Activated CD8-positive, alpha-beta T cell treated with anti-CD3 and anti-CD28 coated beads, Interleukin-2, amount 10 ng/mL, durations not matched to agents 7 days and 5 days (primary cell): ENCODE results near the gene SP2. TPM values are rescaled to one million over a fixed set of nuclear protein-coding genes. Genes with fewer than 3 reads are reported as not detected.
"Not testable (repeated sequence)": the region's sequence is repeated elsewhere in the genome, so short reads cannot be mapped to it uniquely, and the experiment has no call there.

Source experiments
- ATAC-seq: fragments of 150-1000 bp; cut with Tn5 transposase; one replicate; pipeline ENCODE4 v1.10.0; 2021; ENCODE audit warnings: moderate library complexity
- CTCF ChIA-PET: fragments of 350-600 bp; sonication (Branson Sonifier 250); formaldehyde crosslinking; loops from one replicate; lab custom pipeline; 2021; ENCODE audit warnings: antibody characterized with exemption; lab: Charles Lee
- POLR2A ChIA-PET: fragments of 350-600 bp; sonication (Branson Sonifier 250); formaldehyde crosslinking; loops from one replicate; lab custom pipeline; 2021; ENCODE audit warnings: antibody characterized with exemption; lab: Charles Lee
- DNase-seq: peaks from one replicate; pipeline ENCODE4 v3.0.0-alpha.2; 2020
- H3K27ac Mint-ChIP-seq: one replicate; pipeline ENCODE4 v1.8.0; 2021; ENCODE audit warnings: mild to moderate bottlenecking, mixed read lengths
- H3K27me3 Mint-ChIP-seq: one replicate; pipeline ENCODE4 v1.8.0; 2021; ENCODE audit warnings: low read depth, mixed read lengths
- H3K36me3 Mint-ChIP-seq: one replicate; pipeline ENCODE4 v1.8.0; 2021; ENCODE audit warnings: low read depth, mixed read lengths
- H3K4me1 Mint-ChIP-seq: one replicate; pipeline ENCODE4 v1.8.0; 2021; ENCODE audit warnings: low read depth, mixed read lengths
- H3K4me3 Mint-ChIP-seq: one replicate; pipeline ENCODE4 v1.8.0; 2021; ENCODE audit warnings: mild to moderate bottlenecking, mixed read lengths
- H3K9me3 Mint-ChIP-seq: one replicate; pipeline ENCODE4 v1.8.0; 2022; ENCODE audit warnings: mixed read lengths; ENCODE audit not compliant: insufficient read depth
- total RNA-seq, 2 experiments: library from RNA; stranded (reverse); gene quantifications; one replicate each; pipeline ENCODE4 v1.2.3, GENCODE V29; 2021

The SP2 gene
- total RNA-seq, 2 experiments from 2014 or later: 23.7 to 24.5 TPM

GRCh38 chr17:47907932-47908562, 12.0 kb downstream of the SP2 start:
- DNase-seq: no peak
- Mint-ChIP-seq H3K27me3 (no peaks in the 10 kb centered on the region), H3K9me3 (no peaks in the 10 kb centered on the region), H3K36me3 (peaks cover 22% of the 10 kb centered on the region), H3K4me3 (no peak overlapping the region), H3K27ac (peak overlapping the region; percentile 43), H3K4me1 (peaks cover 24% of the 10 kb centered on the region)
- ATAC-seq: no peak
- CTCF ChIA-PET: interaction anchor here (0.6 to 1.3 kb wide), 3 partner anchors 16 to 87 kb away, joined by 3 read pairs; partner anchors contain the start of gene OSBPL7
- POLR2A ChIA-PET: interaction anchor here (0.7 kb wide), 1 partner anchor 13 kb away, joined by 3 read pairs; no protein-coding TSS in a partner anchor

GRCh38 chr17:47913050-47913449, 17.0 kb downstream of the SP2 start:
- no peak for DNase-seq
- ChIA-PET CTCF (no interaction called here), POLR2A (interaction anchor here (1.5 kb wide), 1 partner anchor 17 kb away, joined by 6 read pairs; the partner anchor contains the start of gene SP2)
- Mint-ChIP-seq H3K4me3 (no peak overlapping the region), H3K4me1 (peaks cover 16% of the 10 kb centered on the region), H3K36me3 (peaks cover 24% of the 10 kb centered on the region), H3K9me3 (no peaks in the 10 kb centered on the region), H3K27ac (no peak overlapping the region), H3K27me3 (no peaks in the 10 kb centered on the region)
- no peak for ATAC-seq

- Mint-ChIP-seq H3K9me3 (no peaks in the 10 kb centered on the region), H3K4me3 (no peak overlapping the region), H3K27ac (no peak overlapping the region), H3K4me1 (peaks cover 13% of the 10 kb centered on the region), H3K27me3 (no peaks in the 10 kb centered on the region), H3K36me3 (peaks cover 21% of the 10 kb centered on the region)
- DNase-seq: no peak
- ChIA-PET CTCF (interaction anchor here (0.9 to 1.5 kb wide), 4 partner anchors 25 to 56 kb away, joined by 3 to 5 read pairs (median 4); partner anchors contain the start of gene CDK5RAP3), POLR2A (interaction anchor here (1.5 kb wide), 1 partner anchor 19 kb away, joined by 6 read pairs; the partner anchor contains the start of gene SP2)
- no peak for ATAC-seq
Observed at GRCh38 chr17:47914306-47914948, 18.4 kb downstream of the SP2 start.

- ChIA-PET CTCF (interaction anchor here (1.5 kb wide), 1 partner anchor 30 kb away, joined by 3 read pairs; no protein-coding TSS in a partner anchor), POLR2A (interaction anchor here (0.6 kb wide), 1 partner anchor 191 kb away, joined by 3 read pairs; no protein-coding TSS in a partner anchor)
- H3K27me3 Mint-ChIP-seq: no peaks in the 10 kb centered on the region
- no peak overlapping the region for H3K27ac Mint-ChIP-seq
- ATAC-seq (no peak), DNase-seq (no peak)
- no peaks in the 10 kb centered on the region for H3K9me3 Mint-ChIP-seq
- H3K4me3 Mint-ChIP-seq: no peak overlapping the region
- H3K4me1 Mint-ChIP-seq: peaks cover 8% of the 10 kb centered on the region
- peaks cover 23% of the 10 kb centered on the region for H3K36me3 Mint-ChIP-seq
Observed at GRCh38 chr17:47915776-47916398, 19.9 kb downstream of the SP2 start.

- H3K36me3 Mint-ChIP-seq: peaks cover 25% of the 10 kb centered on the region
- ChIA-PET POLR2A (interaction anchor here (0.6 kb wide), 1 partner anchor 190 kb away, joined by 3 read pairs; no protein-coding TSS in a partner anchor), CTCF (interaction anchor here (1.5 kb wide), 1 partner anchor 29 kb away, joined by 3 read pairs; no protein-coding TSS in a partner anchor)
- no peak overlapping the region for H3K27ac Mint-ChIP-seq
- DNase-seq: no peak
- no peaks in the 10 kb centered on the region for H3K27me3 Mint-ChIP-seq
- H3K4me3 Mint-ChIP-seq: no peak overlapping the region
- ATAC-seq: no peak
- H3K9me3 Mint-ChIP-seq: no peaks in the 10 kb centered on the region
- H3K4me1 Mint-ChIP-seq: peaks cover 8% of the 10 kb centered on the region
Observed at GRCh38 chr17:47916489-47917208, 20.6 kb downstream of the SP2 start.

GRCh38 chr17:47917581-47917980, 21.5 kb downstream of the SP2 start:
- CTCF ChIA-PET: no interaction called here

GRCh38 chr17:47918006-47918405, 22.0 kb downstream of the SP2 start:
- Mint-ChIP-seq H3K27me3 (no peaks in the 10 kb centered on the region), H3K27ac (no peak overlapping the region), H3K4me3 (no peak overlapping the region), H3K4me1 (peaks cover 8% of the 10 kb centered on the region), H3K36me3 (peaks cover 28% of the 10 kb centered on the region), H3K9me3 (no peaks in the 10 kb centered on the region)
- DNase-seq (no peak), ATAC-seq (no peak)
- ChIA-PET CTCF (interaction anchor here (1.4 kb wide), 1 partner anchor 29 kb away, joined by 5 read pairs; no protein-coding TSS in a partner anchor), POLR2A (interaction anchor here (1.3 kb wide), 1 partner anchor 22 kb away, joined by 3 read pairs; no protein-coding TSS in a partner anchor)

More at GRCh38 chr17:47917581-47917980, 21.5 kb downstream of the SP2 start:
- ATAC-seq (no peak), DNase-seq (no peak)
- no peak overlapping the region for H3K27ac Mint-ChIP-seq
- H3K4me1 Mint-ChIP-seq: peaks cover 8% of the 10 kb centered on the region
- POLR2A ChIA-PET: no interaction called here
- no peaks in the 10 kb centered on the region for H3K9me3 Mint-ChIP-seq
- peaks cover 27% of the 10 kb centered on the region for H3K36me3 Mint-ChIP-seq
- no peaks in the 10 kb centered on the region for H3K27me3 Mint-ChIP-seq
- H3K4me3 Mint-ChIP-seq: no peak overlapping the region

- DNase-seq: no peak
- Mint-ChIP-seq H3K4me1 (peaks cover 6% of the 10 kb centered on the region), H3K27me3 (no peaks in the 10 kb centered on the region), H3K27ac (no peak overlapping the region), H3K36me3 (peaks cover 35% of the 10 kb centered on the region), H3K9me3 (no peaks in the 10 kb centered on the region), H3K4me3 (no peak overlapping the region)
- no peak for ATAC-seq
- ChIA-PET POLR2A (interaction anchor here (0.5 to 1.3 kb wide), 2 partner anchors 23 to 178 kb away, joined by 3 read pairs; no protein-coding TSS in a partner anchor), CTCF (interaction anchor here (1.4 kb wide), 1 partner anchor 28 kb away, joined by 5 read pairs; no protein-coding TSS in a partner anchor)
Observed at GRCh38 chr17:47918991-47919390, 23.0 kb downstream of the SP2 start.

- peaks cover 41% of the 10 kb centered on the region for H3K36me3 Mint-ChIP-seq
- ChIA-PET POLR2A (interaction anchor here (0.6 kb wide), 1 partner anchor 251 kb away, joined by 4 read pairs; no protein-coding TSS in a partner anchor), CTCF (interaction anchor here (1.3 kb wide), 1 partner anchor 79 kb away, joined by 3 read pairs; the partner anchor contains the start of gene SCRN2)
- not testable (repeated sequence) for H3K4me3 Mint-ChIP-seq, H3K27ac Mint-ChIP-seq, ATAC-seq, DNase-seq, H3K27me3 Mint-ChIP-seq, H3K9me3 Mint-ChIP-seq, H3K4me1 Mint-ChIP-seq
Observed at GRCh38 chr17:47919889-47920288, 23.9 kb downstream of the SP2 start.

- H3K36me3 Mint-ChIP-seq: peaks cover 50% of the 10 kb centered on the region
- CTCF ChIA-PET: interaction anchor here (1.0 to 1.4 kb wide), 2 partner anchors 25 to 46 kb away, joined by 3 read pairs; partner anchors contain the start of gene CDK5RAP3
- H3K4me3 Mint-ChIP-seq: no peak overlapping the region
- ATAC-seq (no peak), DNase-seq (no peak)
- POLR2A ChIA-PET: no interaction called here
- H3K27ac Mint-ChIP-seq: no peak overlapping the region
- H3K4me1 Mint-ChIP-seq: peaks cover 2% of the 10 kb centered on the region
- H3K9me3 Mint-ChIP-seq: no peaks in the 10 kb centered on the region
- H3K27me3 Mint-ChIP-seq: no peaks in the 10 kb centered on the region
Observed at GRCh38 chr17:47924785-47925677, 29.0 kb downstream of the SP2 start.
